COLO829 (cell line): ENCODE data around the gene ZWINT.

Experiments
- DNase-seq: peaks from one replicate; pipeline ENCODE4 v3.0.0; 2012; ENCODE audit warnings: low spot score

ZWINT gene

GRCh38 chr10:56360967-56361612 is at the start of gene ZWINT:
Gene ZWINT (minus strand): TSS chr10:56361259. CDS start chr10:56361236, 23 bp downstream.
- peak; percentile 82 for DNase-seq

GRCh38 chr10:56383806-56384205 is 22.7 kb upstream of the ZWINT start:
- no peak for DNase-seq

- no peak for DNase-seq
Measured at GRCh38 chr10:56370217-56371113, 9.4 kb upstream of the ZWINT start.

- DNase-seq, result no peak
Measured at GRCh38 chr10:56360583-56360966, 484 bp downstream of the ZWINT start.

GRCh38 chr10:56359837-56360236 is 1.2 kb downstream of the ZWINT start:
- no peak for DNase-seq

GRCh38 chr10:56357018-56357417 is 4.0 kb downstream of the ZWINT start:
- no peak for DNase-seq

GRCh38 chr10:56351909-56352630 is 9.0 kb downstream of the ZWINT start:
- DNase-seq, result no peak

GRCh38 chr10:56349611-56350010 is 11.4 kb downstream of the ZWINT start:
- DNase-seq, result no peak

- DNase-seq, result no peak
Measured at GRCh38 chr10:56348101-56348500, 13.0 kb downstream of the ZWINT start.

- DNase-seq, result no peak
Measured at GRCh38 chr10:56346845-56347415, 14.1 kb downstream of the ZWINT start.

GRCh38 chr10:56341612-56342011 is 19.4 kb downstream of the ZWINT start:
- DNase-seq, result no peak

- DNase-seq, result no peak
Measured at GRCh38 chr10:56329961-56330360, 31.1 kb downstream of the ZWINT start.

GRCh38 chr10:56327118-56327517 is 33.9 kb downstream of the ZWINT start:
- no peak for DNase-seq

GRCh38 chr10:56319386-56319785 is 41.7 kb downstream of the ZWINT start:
- no peak for DNase-seq

- DNase-seq, result no peak
Measured at GRCh38 chr10:56318816-56319215, 42.2 kb downstream of the ZWINT start.

- DNase-seq, result no peak
Measured at GRCh38 chr10:56317603-56318002, 43.5 kb downstream of the ZWINT start.

GRCh38 chr10:56316603-56317002 is 44.5 kb downstream of the ZWINT start:
- no peak for DNase-seq
